Omental fat pad (tissue), 4 donors: ENCODE measurements around the gene MYBPC3. TPM values are rescaled to one million over a fixed set of nuclear protein-coding genes. Genes with fewer than 3 reads are reported as not detected.

Source experiments
- ATAC-seq: fragments of 150-250 bp; one replicate; pipeline ENCODE4 v1.9.1; 2016; ENCODE audit warnings: mild to moderate bottlenecking, moderate library complexity; ENCODE audit not compliant: low FRiP score
- DNase-seq: peaks from one replicate; pipeline ENCODE4 v3.0.0-alpha.2; 2019; ENCODE audit warnings: low spot score
- small RNA-seq: library from RNA; depleted of rRNA; stranded (forward); fragments of <200 nt; gene quantifications from one replicate; pipeline ENCODE3, GENCODE V24; 2016
- total RNA-seq, 4 donors: library from RNA; depleted of rRNA; stranded (reverse); fragments of >200 nt; gene quantifications; one replicate each; pipeline ENCODE4 v1.1.0, GENCODE V29; 2016
- TF ChIP-seq, protein P1 (sequence below), 3 donors: fragments of 450-650 bp; IDR thresholded peaks; one replicate each; pipeline ENCODE4 v1.5.1; 2016 to 2017; ENCODE audit warnings: antibody characterized with exemption in 3 of 3, mild to moderate bottlenecking in 3 of 3, moderate library complexity in 2 of 3

MYBPC3 gene
- total RNA-seq, 4 donors from 2014 or later = 0.19 to 0.79 (median 0.21) TPM

DNA sequence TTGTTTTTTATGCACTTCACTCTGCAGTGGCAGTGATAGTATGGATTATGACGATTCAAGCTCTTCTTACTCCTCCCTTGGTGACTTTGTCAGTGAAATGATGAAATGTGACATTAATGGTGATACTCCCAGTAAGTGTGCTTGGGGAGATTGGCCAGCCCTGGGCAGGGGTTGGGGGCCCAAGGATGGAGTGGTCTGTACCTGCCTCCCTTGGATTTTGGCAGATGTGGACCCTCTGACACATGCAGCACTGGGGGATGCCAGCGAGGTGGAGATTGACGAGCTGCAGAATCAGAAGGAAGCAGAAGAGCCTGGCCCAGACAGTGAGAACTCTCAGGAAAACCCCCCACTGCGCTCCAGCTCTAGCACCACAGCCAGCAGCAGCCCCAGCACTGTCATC lies 68.4 kb downstream of the MYBPC3 start:
- ATAC-seq (no peak), DNase-seq (no peak)
- TF ChIP-seq, protein P1, sequence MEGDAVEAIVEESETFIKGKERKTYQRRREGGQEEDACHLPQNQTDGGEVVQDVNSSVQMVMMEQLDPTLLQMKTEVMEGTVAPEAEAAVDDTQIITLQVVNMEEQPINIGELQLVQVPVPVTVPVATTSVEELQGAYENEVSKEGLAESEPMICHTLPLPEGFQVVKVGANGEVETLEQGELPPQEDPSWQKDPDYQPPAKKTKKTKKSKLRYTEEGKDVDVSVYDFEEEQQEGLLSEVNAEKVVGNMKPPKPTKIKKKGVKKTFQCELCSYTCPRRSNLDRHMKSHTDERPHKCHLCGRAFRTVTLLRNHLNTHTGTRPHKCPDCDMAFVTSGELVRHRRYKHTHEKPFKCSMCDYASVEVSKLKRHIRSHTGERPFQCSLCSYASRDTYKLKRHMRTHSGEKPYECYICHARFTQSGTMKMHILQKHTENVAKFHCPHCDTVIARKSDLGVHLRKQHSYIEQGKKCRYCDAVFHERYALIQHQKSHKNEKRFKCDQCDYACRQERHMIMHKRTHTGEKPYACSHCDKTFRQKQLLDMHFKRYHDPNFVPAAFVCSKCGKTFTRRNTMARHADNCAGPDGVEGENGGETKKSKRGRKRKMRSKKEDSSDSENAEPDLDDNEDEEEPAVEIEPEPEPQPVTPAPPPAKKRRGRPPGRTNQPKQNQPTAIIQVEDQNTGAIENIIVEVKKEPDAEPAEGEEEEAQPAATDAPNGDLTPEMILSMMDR (IDR thresholded peaks at IDR 0.05) = no peak

DNA sequence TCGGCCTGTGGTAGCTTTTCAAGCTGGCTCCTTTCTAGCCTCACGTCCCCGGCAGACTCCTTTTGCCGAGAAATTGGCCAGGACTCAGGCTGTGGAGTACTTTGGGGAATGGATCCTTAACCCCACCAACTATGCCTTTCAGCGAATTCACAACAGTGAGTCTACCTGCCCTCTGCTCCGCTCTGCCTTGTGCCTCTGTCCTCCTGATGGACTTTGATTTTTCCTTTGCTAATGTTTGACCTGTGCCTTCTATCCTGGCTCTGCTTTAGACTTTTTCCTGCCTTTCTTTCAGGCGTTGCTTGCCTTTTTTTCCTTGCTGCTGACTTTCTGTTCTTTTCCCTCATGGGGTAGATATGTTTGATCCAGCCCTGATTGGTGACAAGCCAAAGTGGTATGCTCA lies 70.0 kb downstream of the MYBPC3 start:
- TF ChIP-seq, protein P1 (IDR thresholded peaks at IDR 0.05) = no peak
- DNase-seq = no peak

More for the DNA sequence above, 70.0 kb downstream of the MYBPC3 start:
- no peak for ATAC-seq

Small RNA genes within 50 kb of the gene (small RNA-seq; reads per million reads assigned to genes)
- gene MIR4487 = not detected

Other genes starting within 250 kb of the MYBPC3 start
- gene ARFGAP2, start 175.8 kb downstream of the MYBPC3 start, total RNA-seq = 100 to 1,000 TPM in 3 of 4 donors, 10 to 100 TPM in 1; 82.3 to 179 (median 108) TPM
- gene PACSIN3, start 166.3 kb downstream of the MYBPC3 start, total RNA-seq = 10 to 100 TPM; 11.2 to 47.4 (median 16.8) TPM
- 10 to 100 TPM; 12.1 to 27.6 (median 14.2) TPM for gene DDB2, start 137.7 kb downstream of the MYBPC3 start, total RNA-seq
- gene ACP2, start 103.9 kb downstream of the MYBPC3 start, total RNA-seq = 10 to 100 TPM; 44.1 to 70.2 (median 55.4) TPM
- 100 to 1,000 TPM in 2 of 4 donors, 10 to 100 TPM in 2; 68.6 to 228 (median 100) TPM for gene NR1H3, start 94.7 kb downstream of the MYBPC3 start, total RNA-seq
- gene MADD, start 82.6 kb downstream of the MYBPC3 start, total RNA-seq = 10 to 100 TPM; 32.8 to 74.7 (median 35.3) TPM
- 10 to 100 TPM; 25.0 to 69.4 (median 48.4) TPM for gene SPI1, start 25.8 kb upstream of the MYBPC3 start, total RNA-seq
- 10 to 100 TPM; 41.5 to 57.1 (median 50.6) TPM for gene SLC39A13, start 55.9 kb upstream of the MYBPC3 start, total RNA-seq
- 100 to 1,000 TPM in 3 of 4 donors, 10 to 100 TPM in 1; 90.1 to 142 (median 123) TPM for gene PSMC3, start 73.7 kb upstream of the MYBPC3 start, total RNA-seq
- gene RAPSN, start 96.4 kb upstream of the MYBPC3 start, total RNA-seq = under 1 TPM in 2 of 4 donors, not detected in 2; 0.24 to 0.37 TPM
- 100 to 1,000 TPM in 2 of 4 donors, 10 to 100 TPM in 2; 90.3 to 126 (median 110) TPM for gene CELF1, start 200.4 kb upstream of the MYBPC3 start, total RNA-seq
- gene PTPMT1, start 212.9 kb upstream of the MYBPC3 start, total RNA-seq = 100 to 1,000 TPM in 3 of 4 donors, 10 to 100 TPM in 1; 99.2 to 173 (median 112) TPM
- 10 to 100 TPM; 12.4 to 18.7 (median 16.7) TPM for gene KBTBD4, start 226.3 kb upstream of the MYBPC3 start, total RNA-seq
- gene NDUFS3, start 226.4 kb upstream of the MYBPC3 start, total RNA-seq = 10 to 100 TPM; 46.4 to 51.9 (median 48.6) TPM
- gene FAM180B, start 234.0 kb upstream of the MYBPC3 start, total RNA-seq = under 1 TPM in 1 of 4 donors, not detected in 3; 0.48 TPM
- gene C1QTNF4, start 241.7 kb upstream of the MYBPC3 start, total RNA-seq = 1 to 10 TPM in 3 of 4 donors, under 1 TPM in 1; 0.88 to 3.6 (median 2.1) TPM